Mammary epithelial cell (primary cell): ENCODE data around the gene TPD52L2.

Experiments used
- CTCF ChIP-seq, 2 donors: IDR thresholded peaks in 1 of 2; conservative IDR thresholded peaks in 1 of 2; 2 replicates each; pipeline ENCODE4 v1.5.1; 2011 to 2012; ENCODE audit warnings: inconsistent platforms in 2 of 2, low read length in 2 of 2, mild to moderate bottlenecking in 2 of 2, control low read depth in 1 of 2, low read depth in 1 of 2; ENCODE audit not compliant: insufficient read depth in 1 of 2; ENCODE audit errors: extremely low read depth in 1 of 2
- EZH2 ChIP-seq: IDR thresholded peaks from 2 replicates; pipeline ENCODE4 v1.6.1; 2012; ENCODE audit warnings: low read length, inconsistent platforms, borderline replicate concordance

GRCh38 chr20:63831993-63832686 is 32.9 kb upstream of the TPD52L2 start:
- TF ChIP-seq CTCF (conservative IDR thresholded peaks at IDR 0.05 in 1 of 2, IDR thresholded peaks at IDR 0.05 in 1 of 2; ENCODE audit: extremely low read depth in 1 of 2, insufficient read depth in 1 of 2, low read depth in 1 of 2, low read length in 2 of 2) (no peak), EZH2 (no peak)
